SK-N-SH (cell line): ENCODE measurements around the gene ALKBH1. TPM values are rescaled to one million over a fixed set of nuclear protein-coding genes. Genes with fewer than 3 reads are reported as not detected.

Experiments
- CTCF ChIA-PET: fragments of 300-600, 350-600 bp; formaldehyde crosslinking; extraction: SDS; loops from one replicate; lab custom pipeline; 2021; lab: Yijun Ruan, JAX
- POLR2A ChIA-PET: fragments of 350-600 bp; sonication (Branson Sonifier 250); formaldehyde crosslinking; extraction: SDS; loops from one replicate; lab custom pipeline; 2020; ENCODE audit warnings: antibody characterized with exemption, inconsistent platforms; lab: Yijun Ruan, JAX
- DNase-seq: peaks from one replicate; pipeline ENCODE4 v3.0.0; 2012
- H2AFZ ChIP-seq: fragments of 200-600 bp; sonication (generic); 2 replicates; pipeline ENCODE4 v1.8.1; 2016; ENCODE audit warnings: antibody characterized with exemption, mild to moderate bottlenecking, low read depth
- H3F3A ChIP-seq: fragments of 200-600 bp; sonication (generic); replicated peaks from 2 replicates; pipeline ENCODE3; 2016; ENCODE audit warnings: antibody characterized with exemption, mild to moderate bottlenecking; ENCODE audit not compliant: insufficient read depth
- H3K27ac ChIP-seq, 2 experiments: fragments of 200-500 bp in 1 of 2; fragments of 200-600 bp in 1 of 2; sonication (Bioruptor generic) in 1 of 2; sonication (generic), shearing (Covaris generic) in 1 of 2; 2 replicates each; pipeline versions ENCODE4 v1.5.1 to v1.6.1; 2014 to 2016; ENCODE audit warnings: low read depth in 2 of 2, inconsistent platforms in 1 of 2, low read length in 1 of 2, mild to moderate bottlenecking in 1 of 2, mixed read lengths in 1 of 2
- H3K27me3 ChIP-seq: fragments of 200-600 bp; sonication (generic), shearing (Covaris generic); 2 replicates; pipeline ENCODE4 v1.6.1; 2016; ENCODE audit warnings: mixed run types; ENCODE audit not compliant: insufficient read depth
- H3K36me3 ChIP-seq, 2 experiments: fragments of 200-500 bp in 1 of 2; fragments of 200-600 bp in 1 of 2; sonication (Bioruptor generic) in 1 of 2; sonication (generic) in 1 of 2; replicated peaks in 1 of 2; 2 replicates each; pipeline versions ENCODE3 to v1.5.1; 2014 to 2016; ENCODE audit warnings: low read length in 1 of 2, mild to moderate bottlenecking in 1 of 2; ENCODE audit not compliant: insufficient read depth in 2 of 2, control insufficient read depth in 1 of 2
- H3K4me1 ChIP-seq, 2 experiments: fragments of 200-500 bp in 1 of 2; fragments of 200-600 bp in 1 of 2; sonication (Bioruptor generic) in 1 of 2; sonication (generic), shearing (Covaris generic) in 1 of 2; 2 replicates each; pipeline versions ENCODE4 v1.5.1 to v1.6.1; 2014 to 2016; ENCODE audit warnings: low read depth in 1 of 2, low read length in 1 of 2, mixed run types in 1 of 2; ENCODE audit not compliant: insufficient read depth in 2 of 2, control insufficient read depth in 1 of 2
- H3K4me2 ChIP-seq: fragments of 200-600 bp; sonication (generic), shearing (Covaris generic); 2 replicates; pipeline ENCODE4 v1.6.1; 2017; ENCODE audit warnings: mixed run types
- H3K4me3 ChIP-seq, 2 experiments: fragments of 200-500 bp in 1 of 2; fragments of 200-600 bp in 1 of 2; sonication (Bioruptor generic) in 1 of 2; sonication (generic), shearing (Covaris generic) in 1 of 2; 2 replicates each; pipeline versions ENCODE4 v1.5.1 to v1.8.1; 2014 to 2016; ENCODE audit warnings: low read depth in 2 of 2, inconsistent platforms in 1 of 2, low read length in 1 of 2, mild to moderate bottlenecking in 1 of 2, mixed read lengths in 1 of 2, moderate library complexity in 1 of 2
- H3K79me2 ChIP-seq: fragments of 200-600 bp; sonication (generic); 2 replicates; pipeline ENCODE4 v1.8.1; 2017; ENCODE audit warnings: mild to moderate bottlenecking; ENCODE audit not compliant: insufficient read depth
- H3K9ac ChIP-seq: fragments of 200-600 bp; sonication (generic); 2 replicates; pipeline ENCODE4 v1.6.1; 2017; ENCODE audit warnings: mixed run types
- H3K9me2 ChIP-seq: fragments of 200-600 bp; sonication (generic); 2 replicates; pipeline ENCODE4 v1.6.1; 2017; ENCODE audit warnings: mixed run types
- H3K9me3 ChIP-seq: fragments of 200-600 bp; sonication (generic); 2 replicates; pipeline ENCODE4 v1.6.1; 2017; ENCODE audit warnings: mixed run types, mild to moderate bottlenecking, moderate library complexity
- H4K20me1 ChIP-seq: fragments of 200-600 bp; sonication (generic); 2 replicates; pipeline ENCODE4 v1.6.1; 2017; ENCODE audit warnings: mild to moderate bottlenecking, mixed run types; ENCODE audit not compliant: insufficient read depth
- CHD2 ChIP-seq: fragments of 150-350 bp; IDR thresholded peaks from 2 replicates; pipeline ENCODE4 v1.6.1; 2018; ENCODE audit warnings: low read length; ENCODE audit not compliant: partially characterized antibody
- ELF1 ChIP-seq: IDR thresholded peaks from 2 replicates; pipeline ENCODE4 v1.4.0; 2012
- EP300 ChIP-seq, 2 experiments: IDR thresholded peaks; 2 replicates each; pipeline versions ENCODE4 v1.4.0 to v1.6.1; 2012; ENCODE audit warnings: borderline replicate concordance in 1 of 2, low read depth in 1 of 2, low read length in 1 of 2
- FOSL2 ChIP-seq: IDR thresholded peaks from 2 replicates; pipeline ENCODE4 v1.4.0; 2012; ENCODE audit warnings: low read depth, mild to moderate bottlenecking, moderate library complexity, borderline replicate concordance
- FOXJ3 ChIP-seq: sonication (generic); formaldehyde crosslinking; IDR thresholded peaks from 2 replicates; pipeline ENCODE4 v1.5.1; 2020; ENCODE audit warnings: mild to moderate bottlenecking, missing genetic modification reagents
- FOXM1 ChIP-seq: IDR thresholded peaks from 2 replicates; pipeline ENCODE4 v1.4.0; 2012; ENCODE audit warnings: low read depth, mild to moderate bottlenecking
- GABPA ChIP-seq: IDR thresholded peaks from 2 replicates; pipeline ENCODE4 v1.4.0; 2012; ENCODE audit warnings: low read depth, mild to moderate bottlenecking
- GATA2 ChIP-seq: sonication (generic); formaldehyde crosslinking; IDR thresholded peaks from 2 replicates; pipeline ENCODE4 v1.5.0; 2020; ENCODE audit warnings: mild to moderate bottlenecking, missing genetic modification reagents
- MEF2A ChIP-seq: IDR thresholded peaks from 2 replicates; pipeline ENCODE4 v1.4.0; 2012; ENCODE audit warnings: low read depth, borderline replicate concordance
- NFIC ChIP-seq: IDR thresholded peaks from 2 replicates; pipeline ENCODE4 v1.4.0; 2012; ENCODE audit warnings: borderline replicate concordance
- NRF1 ChIP-seq: IDR thresholded peaks from 2 replicates; pipeline ENCODE4 v1.6.1; 2012; ENCODE audit warnings: low read depth, mild to moderate bottlenecking, low read length
- PBX3 ChIP-seq: IDR thresholded peaks from 2 replicates; pipeline ENCODE4; 2012
- POLR2AphosphoS5 ChIP-seq: IDR thresholded peaks from 2 replicates; pipeline ENCODE4 v1.6.1; 2012; ENCODE audit warnings: low read depth, low read length
- RAD21 ChIP-seq: IDR thresholded peaks from 2 replicates; pipeline ENCODE4 v1.6.1; 2012; ENCODE audit warnings: mild to moderate bottlenecking, low read length
- RCOR1 ChIP-seq: fragments of 150-350 bp; IDR thresholded peaks from 2 replicates; pipeline ENCODE4 v1.6.1; 2017; ENCODE audit warnings: antibody characterized with exemption, low read length
- RFX5 ChIP-seq: IDR thresholded peaks from 2 replicates; pipeline ENCODE4 v1.6.1; 2012; ENCODE audit warnings: mild to moderate bottlenecking, improper control_type of control experiment, low read length
- SIN3A ChIP-seq: IDR thresholded peaks from 2 replicates; pipeline ENCODE4 v1.6.1; 2012; ENCODE audit warnings: low read depth, mild to moderate bottlenecking, low read length, moderate library complexity, borderline replicate concordance
- SMC3 ChIP-seq: IDR thresholded peaks from 2 replicates; pipeline ENCODE4 v1.6.1; 2012; ENCODE audit warnings: low read depth, low read length, improper control_type of control experiment
- TAF1 ChIP-seq: IDR thresholded peaks from 2 replicates; pipeline ENCODE4 v1.6.1; 2012; ENCODE audit warnings: low read depth, mild to moderate bottlenecking, low read length, moderate library complexity, borderline replicate concordance
- TCF12 ChIP-seq: IDR thresholded peaks from 2 replicates; pipeline ENCODE4 v1.4.0; 2012
- TEAD4 ChIP-seq: IDR thresholded peaks from 2 replicates; pipeline ENCODE4 v1.4.0; 2012; ENCODE audit warnings: mild to moderate bottlenecking, borderline replicate concordance; ENCODE audit not compliant: insufficient read depth
- USF2 ChIP-seq: fragments of 150-350 bp; IDR thresholded peaks from 2 replicates; pipeline ENCODE4 v1.6.1; 2017; ENCODE audit warnings: antibody characterized with exemption, low read length, low read depth, borderline replicate concordance
- YY1 ChIP-seq: IDR thresholded peaks from 2 replicates; pipeline ENCODE4 v1.4.0; 2012; ENCODE audit warnings: low read depth, mild to moderate bottlenecking
- whole genome bisulfite sequencing: methylation state at CpG from one replicate; pipeline ENCODE4 v1.1.6; 2017; ENCODE audit warnings: low lambda C conversion rate; 5-methylcytosine and 5-hydroxymethylcytosine counted together
- polyA plus RNA-seq, 3 experiments: library from polyadenylated mRNA; depleted of rRNA; stranded (reverse); fragments of >200 nt; gene quantifications; 2 replicates each; pipeline ENCODE4 v1.2.3, GENCODE V29; 2012
- TF ChIP-seq, protein P1 (sequence below): IDR thresholded peaks from 2 replicates; pipeline ENCODE4 v1.4.0; 2012; ENCODE audit warnings: low read depth
- TF ChIP-seq, protein P2 (sequence below): IDR thresholded peaks from 2 replicates; pipeline ENCODE4 v1.6.1; 2012; ENCODE audit warnings: mild to moderate bottlenecking, low read depth, low read length, moderate library complexity
- TF ChIP-seq, protein P3 (sequence below): IDR thresholded peaks from 2 replicates; pipeline ENCODE4 v1.4.0; 2012; ENCODE audit warnings: low read depth, borderline replicate concordance

ALKBH1 gene
- 10.7 and 12.7 TPM in 2 replicates for polyA plus RNA-seq (2012; rRNA removed)
- 11.6 and 12.2 TPM in 2 replicates for polyA plus RNA-seq (2012; cell fraction: cytosol; rRNA removed)
- polyA plus RNA-seq (2012; cell fraction: nucleus; rRNA removed): 7.4 and 12.0 TPM in 2 replicates

- POLR2A ChIA-PET: interaction anchor here (0.8 to 1.4 kb wide), 2 partner anchors 92 to 331 kb away, joined by 3 read pairs; partner anchors contain the start of genes ADCK1 and TMED8
- Histone ChIP-seq H3K9ac (peak within 1 kb of the TSS; percentile 78), H2AFZ (peak within 1 kb of the TSS; percentile 97), H3K9me3 (no peaks in the 10 kb centered on the region), H3K36me3 (peaks cover 28 to 34% of the 10 kb centered on the region in 2 experiments), H3K27me3 (no peaks in the 10 kb centered on the region), H3K4me3 (peak within 1 kb of the TSS; percentile 86 to 96), H3K79me2 (peaks cover 93% of the 10 kb centered on the region), H4K20me1 (peaks cover 13% of the 10 kb centered on the region; the same call in 1 of the 2 replicates), H3K27ac (peak within 1 kb of the TSS; percentile 62 to 71), H3K9me2 (no peaks in the 10 kb centered on the region), H3K4me1 (peaks cover 17 to 19% of the 10 kb centered on the region in 2 experiments; a peak in 3 of 4 replicates), H3K4me2 (peak within 1 kb of the TSS; percentile 95), H3F3A (peaks cover 10% of the 10 kb centered on the region)
- WGBS: under 1% methylated on average over 38 of the region's 49 CpGs
- peak; percentile 89 for DNase-seq
- CTCF ChIA-PET: interaction anchor here (0.6 to 3.2 kb wide), 5 partner anchors 11 to 248 kb away, joined by 3 to 10 read pairs (median 8); no protein-coding TSS in a partner anchor
- TF ChIP-seq FOSL2 (no peak), GATA2 (CRISPR knock-in tag) (no peak), MEF2A (no peak; the same call in 1 of the 2 replicates), RAD21 (no peak), FOXJ3 (CRISPR knock-in tag) (no peak), FOXM1 (no peak), CHD2 (peak; percentile 97), RFX5 (no peak), TEAD4 (peak; percentile 59; the same call in 1 of the 2 replicates), TCF12 (no peak; the same call in 1 of the 2 replicates), GABPA (peak; percentile 100), SMC3 (no peak), EP300 (IDR thresholded peaks at IDR 0.05; ENCODE audit: borderline replicate concordance in 1 of 2, low read depth in 1 of 2, low read length in 1 of 2) (no peak), USF2 (no peak), NFIC (no peak), POLR2AphosphoS5 (peak; percentile 98), SIN3A (peak; percentile 43; the same call in 1 of the 2 replicates), ELF1 (peak; percentile 89), YY1 (peak; percentile 97), RCOR1 (no peak), NRF1 (no peak), TAF1 (peak; percentile 98), PBX3 (no peak)
- TF ChIP-seq, protein P1, sequence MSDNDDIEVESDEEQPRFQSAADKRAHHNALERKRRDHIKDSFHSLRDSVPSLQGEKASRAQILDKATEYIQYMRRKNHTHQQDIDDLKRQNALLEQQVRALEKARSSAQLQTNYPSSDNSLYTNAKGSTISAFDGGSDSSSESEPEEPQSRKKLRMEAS: peak; percentile 95
- TF ChIP-seq, protein P2, sequence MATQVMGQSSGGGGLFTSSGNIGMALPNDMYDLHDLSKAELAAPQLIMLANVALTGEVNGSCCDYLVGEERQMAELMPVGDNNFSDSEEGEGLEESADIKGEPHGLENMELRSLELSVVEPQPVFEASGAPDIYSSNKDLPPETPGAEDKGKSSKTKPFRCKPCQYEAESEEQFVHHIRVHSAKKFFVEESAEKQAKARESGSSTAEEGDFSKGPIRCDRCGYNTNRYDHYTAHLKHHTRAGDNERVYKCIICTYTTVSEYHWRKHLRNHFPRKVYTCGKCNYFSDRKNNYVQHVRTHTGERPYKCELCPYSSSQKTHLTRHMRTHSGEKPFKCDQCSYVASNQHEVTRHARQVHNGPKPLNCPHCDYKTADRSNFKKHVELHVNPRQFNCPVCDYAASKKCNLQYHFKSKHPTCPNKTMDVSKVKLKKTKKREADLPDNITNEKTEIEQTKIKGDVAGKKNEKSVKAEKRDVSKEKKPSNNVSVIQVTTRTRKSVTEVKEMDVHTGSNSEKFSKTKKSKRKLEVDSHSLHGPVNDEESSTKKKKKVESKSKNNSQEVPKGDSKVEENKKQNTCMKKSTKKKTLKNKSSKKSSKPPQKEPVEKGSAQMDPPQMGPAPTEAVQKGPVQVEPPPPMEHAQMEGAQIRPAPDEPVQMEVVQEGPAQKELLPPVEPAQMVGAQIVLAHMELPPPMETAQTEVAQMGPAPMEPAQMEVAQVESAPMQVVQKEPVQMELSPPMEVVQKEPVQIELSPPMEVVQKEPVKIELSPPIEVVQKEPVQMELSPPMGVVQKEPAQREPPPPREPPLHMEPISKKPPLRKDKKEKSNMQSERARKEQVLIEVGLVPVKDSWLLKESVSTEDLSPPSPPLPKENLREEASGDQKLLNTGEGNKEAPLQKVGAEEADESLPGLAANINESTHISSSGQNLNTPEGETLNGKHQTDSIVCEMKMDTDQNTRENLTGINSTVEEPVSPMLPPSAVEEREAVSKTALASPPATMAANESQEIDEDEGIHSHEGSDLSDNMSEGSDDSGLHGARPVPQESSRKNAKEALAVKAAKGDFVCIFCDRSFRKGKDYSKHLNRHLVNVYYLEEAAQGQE: peak; percentile 70; the same call in 1 of the 2 replicates
- TF ChIP-seq, protein P3, sequence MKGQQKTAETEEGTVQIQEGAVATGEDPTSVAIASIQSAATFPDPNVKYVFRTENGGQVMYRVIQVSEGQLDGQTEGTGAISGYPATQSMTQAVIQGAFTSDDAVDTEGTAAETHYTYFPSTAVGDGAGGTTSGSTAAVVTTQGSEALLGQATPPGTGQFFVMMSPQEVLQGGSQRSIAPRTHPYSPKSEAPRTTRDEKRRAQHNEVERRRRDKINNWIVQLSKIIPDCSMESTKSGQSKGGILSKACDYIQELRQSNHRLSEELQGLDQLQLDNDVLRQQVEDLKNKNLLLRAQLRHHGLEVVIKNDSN: peak; percentile 47
Observed at GRCh38 chr14:77707724-77708408, at the start of gene ALKBH1, which contains the start of gene SLIRP. TSS of gene ALKBH1 (minus strand) at chr14:77708023. CDS start at chr14:77708004, 19 bp downstream. TSS of gene SLIRP (plus strand) at chr14:77708103. CDS start at chr14:77708112, 9 bp downstream.
